Psoas muscle (tissue), 8 donors: ENCODE measurements around the gene NID2. TPM values are rescaled to one million over a fixed set of nuclear protein-coding genes. Genes with fewer than 3 reads are reported as not detected.
A peak's percentile ranks its signal among the peaks of the same experiment; 100 is the strongest.

Experiments used
- ATAC-seq, 4 donors: fragments of 200-7000 bp; cut with Tn5 transposase; one replicate each; pipeline ENCODE4 v1.9.1; 2020; ENCODE audit warnings: moderate library complexity in 3 of 4, mild to moderate bottlenecking in 2 of 4
- DNase-seq, 2 donors: peaks; one replicate each; pipeline ENCODE4 v3.0.0-alpha.2; 2020
- H3K27ac ChIP-seq: fragments of 200-600 bp; one replicate; pipeline ENCODE4 v1.8.0; 2022
- H3K27me3 ChIP-seq, 3 donors: fragments of 200-600 bp in 1 of 3; one replicate each; pipeline versions ENCODE4 v1.6.1 to v1.8.0; 2013 to 2022; ENCODE audit warnings: low read length in 2 of 3, mild to moderate bottlenecking in 2 of 3, moderate library complexity in 1 of 3; ENCODE audit not compliant: insufficient read depth in 3 of 3
- H3K36me3 ChIP-seq, 2 donors: fragments of 200-600 bp in 1 of 2; one replicate each; pipeline versions ENCODE4 v1.6.1 to v1.8.0; 2013 to 2022; ENCODE audit warnings: low read depth in 1 of 2, mild to moderate bottlenecking in 1 of 2, moderate library complexity in 1 of 2; ENCODE audit not compliant: insufficient read depth in 1 of 2
- H3K4me1 ChIP-seq: fragments of 200-600 bp; one replicate; pipeline ENCODE4 v1.8.0; 2022
- H3K4me3 ChIP-seq: fragments of 200-600 bp; one replicate; pipeline ENCODE4 v1.8.0; 2022; ENCODE audit warnings: mild to moderate bottlenecking
- H3K9me3 ChIP-seq: fragments of 200-600 bp; one replicate; pipeline ENCODE4 v1.8.0; 2022
- WGBS, 3 donors: extraction: QIAGEN DNeasy Blood & Tissue Kit; methylation state at CpG; one replicate each; pipeline versions ENCODE4 v1.1.6 to v1.1.7; 2013; 5-methylcytosine and 5-hydroxymethylcytosine counted together
- intact Hi-C, 2 donors: fragments of 100-400 bp; cut with DNase I; formaldehyde crosslinking; loops; one replicate each; pipeline versions ENCODE4 v1.11.0 to v1.14.2; 2022
- polyA plus RNA-seq, 3 donors: library from polyadenylated mRNA; stranded (reverse); fragments of 200-250 nt; gene quantifications; one replicate each; pipeline ENCODE4 v1.2.3, GENCODE V29; 2013
- total RNA-seq, 4 donors: library from RNA; stranded (reverse); fragmentation: NEBNext Ultra II Directional in 2 of 4; extraction: Animal tissue kit (Norgen Biotek cat#: 25700) in 2 of 4; gene quantifications; one replicate each; pipeline versions ENCODE4 v1.2.1 to v1.2.4, GENCODE V29; 2021 to 2023
- TF ChIP-seq, protein P1 (sequence below): fragments of 200-600 bp; IDR thresholded peaks from one replicate; pipeline ENCODE4 v1.8.0; 2022; ENCODE audit warnings: antibody characterized with exemption
- donor health status: healthy with polysubstance abuse.
- donor health status: DM: no; HTN: no; CAD: no; lungs with moderate emphysema.
- donor health status: Bipolar disorder and iron deficiency.
- donor health status: healthy.
- donor health status: DM: yes; HTN: yes; CAD: no.
- donor health status: DM: no; HTN: no; CAD: no.
- donor health status: DM: no; HTN: no; CAD: no.
- donor health status: DM: yes; HTN: yes; CAD: no.

The NID2 gene
- total and polyA plus RNA-seq, 7 donors = 2.2 to 12.9 (median 4.1) TPM

DNA sequence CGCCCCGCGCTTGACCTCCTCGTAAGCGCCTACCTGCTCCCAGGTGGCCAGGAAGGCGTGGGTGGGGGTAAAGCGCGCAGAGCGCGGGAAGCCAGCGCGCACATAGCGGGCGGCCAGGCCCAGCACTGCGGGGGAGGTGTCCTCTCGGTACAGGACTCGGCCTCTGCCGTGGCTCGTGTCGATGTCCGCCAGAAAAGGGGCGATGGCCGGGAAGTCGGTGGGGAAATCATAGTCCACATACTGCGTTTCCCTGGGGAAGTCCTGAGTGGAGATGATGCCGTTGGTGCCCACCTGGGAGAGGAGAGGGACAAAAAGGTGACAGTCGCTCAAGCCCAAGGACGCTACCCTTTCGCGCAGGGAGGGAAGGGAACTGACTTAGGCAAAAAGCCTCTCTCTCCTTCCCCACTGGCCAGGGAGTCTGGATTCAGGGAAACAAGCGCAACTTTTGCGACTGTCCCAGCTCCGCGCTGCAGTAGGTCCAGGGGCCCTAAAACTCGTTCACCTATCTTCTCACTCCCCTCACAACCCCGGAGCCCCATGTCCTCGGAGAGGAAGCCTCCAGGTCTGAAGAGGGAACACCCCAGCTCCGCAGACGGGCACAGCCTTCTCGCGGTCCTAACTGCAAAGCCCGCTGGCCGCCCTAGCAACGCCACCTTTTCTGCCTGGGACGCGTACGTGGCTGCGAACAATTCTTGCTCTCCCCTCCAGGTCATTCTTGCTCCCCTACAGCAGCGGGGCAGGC is 815 bp downstream of the NID2 start:
- TF ChIP-seq, protein P1, sequence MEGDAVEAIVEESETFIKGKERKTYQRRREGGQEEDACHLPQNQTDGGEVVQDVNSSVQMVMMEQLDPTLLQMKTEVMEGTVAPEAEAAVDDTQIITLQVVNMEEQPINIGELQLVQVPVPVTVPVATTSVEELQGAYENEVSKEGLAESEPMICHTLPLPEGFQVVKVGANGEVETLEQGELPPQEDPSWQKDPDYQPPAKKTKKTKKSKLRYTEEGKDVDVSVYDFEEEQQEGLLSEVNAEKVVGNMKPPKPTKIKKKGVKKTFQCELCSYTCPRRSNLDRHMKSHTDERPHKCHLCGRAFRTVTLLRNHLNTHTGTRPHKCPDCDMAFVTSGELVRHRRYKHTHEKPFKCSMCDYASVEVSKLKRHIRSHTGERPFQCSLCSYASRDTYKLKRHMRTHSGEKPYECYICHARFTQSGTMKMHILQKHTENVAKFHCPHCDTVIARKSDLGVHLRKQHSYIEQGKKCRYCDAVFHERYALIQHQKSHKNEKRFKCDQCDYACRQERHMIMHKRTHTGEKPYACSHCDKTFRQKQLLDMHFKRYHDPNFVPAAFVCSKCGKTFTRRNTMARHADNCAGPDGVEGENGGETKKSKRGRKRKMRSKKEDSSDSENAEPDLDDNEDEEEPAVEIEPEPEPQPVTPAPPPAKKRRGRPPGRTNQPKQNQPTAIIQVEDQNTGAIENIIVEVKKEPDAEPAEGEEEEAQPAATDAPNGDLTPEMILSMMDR = no peak
- peak; percentile 32 to 54 for DNase-seq
- H3K9me3 ChIP-seq = no peaks in the 10 kb centered on the region
- peak overlapping the region; percentile 18 for H3K27ac ChIP-seq
- peaks cover 0 to 42% (median 15%) of the 10 kb centered on the region in 3 donors for H3K27me3 ChIP-seq
- 2 to 3% (median 2%) methylated on average over 46 to 49 of the region's 49 CpGs for WGBS, 3 donors
- H3K4me3 ChIP-seq = peak overlapping the region; percentile 72
- intact Hi-C loops = no loop called here
- H3K36me3 ChIP-seq = no peaks in the 10 kb centered on the region
- ATAC-seq = peak in 3 of 4 donors; percentile 19 to 47 (median 31)
- peaks cover 7% of the 10 kb centered on the region for H3K4me1 ChIP-seq

DNA sequence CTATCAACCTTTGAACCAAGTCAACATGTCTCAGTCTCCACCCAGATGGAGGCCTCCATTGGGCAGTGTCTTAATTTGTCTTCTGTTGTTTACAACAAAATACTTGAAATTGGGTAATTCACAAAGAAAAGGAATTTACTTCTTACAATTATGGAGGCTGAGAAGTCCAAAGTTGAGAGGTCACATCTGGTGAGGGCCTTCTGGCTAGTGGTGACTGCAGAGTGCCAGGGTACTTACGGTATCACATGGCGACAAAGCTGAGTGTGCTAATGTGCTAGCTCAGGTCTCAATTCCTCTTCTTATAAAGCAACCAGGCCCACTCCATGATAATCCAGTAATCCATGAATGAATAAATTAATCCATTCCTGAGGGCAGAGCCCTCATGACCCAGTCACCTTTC is 4.7 kb downstream of the NID2 start:
- intact Hi-C loops = no loop called here
- ATAC-seq = no peak
- H3K36me3 ChIP-seq = no peaks in the 10 kb centered on the region
- peaks cover 4% of the 10 kb centered on the region for H3K4me1 ChIP-seq
- TF ChIP-seq, protein P1 = no peak
- H3K27ac ChIP-seq = no peak overlapping the region
- no peaks in the 10 kb centered on the region for H3K9me3 ChIP-seq
- DNase-seq = no peak
- no peak overlapping the region for H3K4me3 ChIP-seq
- H3K27me3 ChIP-seq = peaks cover 0 to 23% (median 13%) of the 10 kb centered on the region in 3 donors
- 96 to 100% (median 98%) methylated on average over 2 of the region's 2 CpGs for WGBS, 3 donors

DNA sequence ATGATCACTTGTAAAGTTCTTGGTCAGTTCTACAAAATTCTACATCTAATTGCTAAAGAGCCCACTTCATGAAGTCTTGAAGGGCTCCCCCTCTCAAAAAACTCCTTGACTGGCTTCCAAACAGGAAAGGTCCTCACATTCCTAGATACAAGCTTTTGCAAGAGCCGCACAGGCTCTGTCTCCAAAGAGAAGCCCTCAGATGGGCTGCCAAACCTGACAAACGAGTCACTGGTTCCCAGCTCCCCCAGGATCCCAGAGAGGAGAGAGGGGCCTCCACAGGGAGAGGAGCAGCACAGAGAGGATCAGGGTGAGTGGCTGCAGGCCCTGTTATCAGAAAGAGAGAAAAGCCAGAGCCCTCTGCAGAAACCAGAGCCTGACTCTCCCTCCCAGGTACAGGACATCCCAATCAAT is 5.8 kb downstream of the NID2 start:
- Histone ChIP-seq H3K4me1 (no peaks in the 10 kb centered on the region), H3K36me3 (peaks cover 0 to 3% of the 10 kb centered on the region in 2 donors), H3K4me3 (no peak overlapping the region), H3K27me3 (peaks cover 0 to 18% (median 4%) of the 10 kb centered on the region in 3 donors), H3K9me3 (no peaks in the 10 kb centered on the region), H3K27ac (no peak overlapping the region)
- WGBS, 3 donors = 37 to 66% (median 43%) methylated on average over 2 of the region's 2 CpGs
- TF ChIP-seq, protein P1 = no peak
- no peak for ATAC-seq
- DNase-seq = no peak
- intact Hi-C loops = no loop called here

DNA sequence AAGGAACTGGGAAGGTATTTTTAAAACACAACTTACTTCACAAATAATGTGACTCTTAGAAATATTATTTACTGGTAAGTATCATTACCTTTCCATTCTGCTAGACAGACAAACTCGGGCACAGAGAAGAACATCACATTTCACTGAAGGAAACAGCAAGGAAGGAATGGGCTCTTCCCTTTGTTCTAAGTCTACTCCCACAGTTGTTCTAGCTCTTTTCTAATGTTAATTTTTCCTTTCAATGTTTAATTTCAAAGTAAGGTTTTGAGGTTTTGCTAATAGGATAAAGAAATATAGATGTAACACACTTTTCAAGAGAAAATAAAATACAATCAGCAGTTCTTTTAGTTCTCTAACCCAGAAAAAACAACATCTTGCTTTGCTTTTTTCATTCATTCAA is 7.0 kb downstream of the NID2 start:
- 57 to 65% (median 64%) methylated on average over 1 of the region's 1 CpG for WGBS, 3 donors
- ATAC-seq = no peak
- H3K9me3 ChIP-seq = no peaks in the 10 kb centered on the region
- no peak for DNase-seq
- intact Hi-C loops = no loop called here
- H3K4me1 ChIP-seq = no peaks in the 10 kb centered on the region
- peaks cover 0 to 9% (median 0%) of the 10 kb centered on the region in 3 donors for H3K27me3 ChIP-seq
- H3K27ac ChIP-seq = no peak overlapping the region
- no peak overlapping the region for H3K4me3 ChIP-seq
- peaks cover 0 to 3% of the 10 kb centered on the region in 2 donors for H3K36me3 ChIP-seq
- TF ChIP-seq, protein P1 = no peak
